Measurements from ENCODE around the gene SEPTIN3.

SEPTIN3 gene

DNA sequence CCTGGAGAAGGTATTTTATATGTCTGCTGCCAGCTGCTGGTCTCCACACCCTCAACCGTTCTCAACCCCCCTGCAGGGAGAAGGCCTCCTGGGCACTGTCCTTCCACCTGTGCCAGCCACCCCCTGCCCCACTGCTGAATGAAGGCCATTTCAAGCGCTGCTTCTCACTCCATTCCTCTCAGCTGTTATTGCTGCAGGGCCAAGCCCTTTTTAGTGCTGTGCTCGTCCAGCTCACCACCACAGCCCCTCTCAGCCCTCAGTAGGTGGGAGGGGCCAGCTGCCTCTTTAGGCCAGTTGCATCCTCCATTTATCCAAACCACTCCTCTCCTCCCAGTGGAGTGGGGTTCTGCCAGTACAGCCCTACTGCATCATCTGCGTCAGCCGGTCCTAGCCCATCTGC is 27.6 kb downstream of the SEPTIN3 start:
- H3K4me3 ChIP-seq (ENCODE audit: low read length) = no peak overlapping the region
- no peak for DNase-seq (ENCODE audit: low read depth)
- TF ChIP-seq CTCF (IDR thresholded peaks at IDR 0.05; ENCODE audit: insufficient read depth, low read depth, low read length, missing control alignments) = no peak

DNA sequence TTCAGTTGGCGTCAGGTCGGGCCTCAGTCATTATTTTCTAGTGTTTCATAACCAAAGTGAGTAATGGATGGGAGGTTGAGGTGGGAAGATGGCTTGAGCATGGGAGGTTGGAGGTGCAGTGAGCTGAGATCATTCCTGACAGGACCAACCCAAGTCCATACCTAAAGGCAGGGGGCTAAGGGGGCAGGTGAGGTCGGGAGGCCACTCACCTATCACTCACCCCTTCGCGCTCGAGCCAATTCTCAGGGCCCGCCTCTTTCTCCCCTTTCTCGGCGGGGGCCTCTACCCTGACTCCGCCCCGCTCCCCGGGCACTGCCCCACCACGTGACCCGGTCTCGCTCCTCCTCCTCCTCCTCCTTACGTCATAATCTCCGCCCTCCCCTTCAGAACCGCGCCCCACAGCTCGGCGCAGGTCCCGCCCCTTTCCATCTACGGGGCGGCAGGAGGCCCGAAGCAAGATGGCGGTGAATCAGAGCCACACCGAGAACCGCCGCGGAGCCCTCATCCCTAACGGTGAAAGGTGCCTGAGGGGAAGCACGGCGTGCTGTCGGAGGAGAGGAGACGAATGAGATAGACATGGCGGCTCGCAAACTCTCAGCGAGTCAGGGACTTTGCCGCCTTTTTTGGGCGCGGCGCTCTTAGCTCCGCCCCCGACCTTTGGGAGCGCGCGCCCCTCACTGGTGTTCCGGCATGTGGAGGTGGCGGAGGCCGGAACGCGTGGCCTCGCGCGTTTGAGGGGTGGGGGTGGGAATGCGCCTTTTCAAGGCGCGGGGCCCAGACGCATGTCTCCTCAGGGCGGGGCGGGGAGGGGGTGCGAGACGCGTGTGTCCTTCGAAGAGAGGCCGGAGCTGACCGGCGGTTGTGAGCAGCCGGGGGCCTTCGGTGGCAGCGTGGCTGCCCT is 29.4 kb downstream of the SEPTIN3 start, which contains the start of gene WBP2NL:
Gene WBP2NL (plus strand): TSS at position 428 of the 901 bp plus-strand sequence. CDS start 31 bp downstream, at position 459.
- DNase-seq (ENCODE audit: low read depth) = peak; percentile 83
- peak within 1 kb of the TSS; percentile 60 for H3K4me3 ChIP-seq (ENCODE audit: low read length)
- no peak for TF ChIP-seq CTCF (IDR thresholded peaks at IDR 0.05; ENCODE audit: insufficient read depth, low read depth, low read length, missing control alignments)

- DNase-seq (ENCODE audit: low read depth) = no peak
- TF ChIP-seq CTCF (IDR thresholded peaks at IDR 0.05; ENCODE audit: insufficient read depth, low read depth, low read length, missing control alignments) = no peak
- H3K4me3 ChIP-seq (ENCODE audit: low read length) = no peak overlapping the region
Observed at GRCh38 chr22:42000466-42000865, 31.2 kb downstream of the SEPTIN3 start.

GRCh38 chr22:42001121-42001520 is 31.9 kb downstream of the SEPTIN3 start:
- TF ChIP-seq CTCF (IDR thresholded peaks at IDR 0.05; ENCODE audit: insufficient read depth, low read depth, low read length, missing control alignments) = no peak
- DNase-seq (ENCODE audit: low read depth) = peak; percentile 21
- no peak overlapping the region for H3K4me3 ChIP-seq (ENCODE audit: low read length)

GRCh38 chr22:42001706-42002105 is 32.5 kb downstream of the SEPTIN3 start:
- DNase-seq (ENCODE audit: low read depth) = no peak
- no peak for TF ChIP-seq CTCF (IDR thresholded peaks at IDR 0.05; ENCODE audit: insufficient read depth, low read depth, low read length, missing control alignments)
- no peak overlapping the region for H3K4me3 ChIP-seq (ENCODE audit: low read length)

DNA sequence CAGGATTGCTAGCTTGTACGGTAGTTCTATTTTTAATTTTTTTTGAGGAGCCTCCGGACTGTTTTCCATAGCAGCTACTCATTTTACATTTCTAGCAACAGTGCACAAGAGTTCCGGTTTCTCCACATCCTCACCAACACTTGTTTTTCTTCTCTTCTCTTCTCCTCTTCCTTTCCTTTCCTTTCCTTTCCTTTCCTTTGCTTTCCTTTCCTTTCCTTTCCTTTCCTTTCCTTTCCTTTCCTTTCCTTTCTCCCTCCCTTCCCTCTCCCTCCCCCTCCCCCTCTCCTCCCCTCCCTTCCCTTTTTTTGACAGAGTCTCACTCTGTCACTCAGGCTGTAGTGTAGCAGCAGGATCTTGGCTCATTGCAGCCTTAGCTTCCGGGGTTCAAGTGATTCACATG is 38.7 kb downstream of the SEPTIN3 start:
- no peak for TF ChIP-seq CTCF (IDR thresholded peaks at IDR 0.05; ENCODE audit: insufficient read depth, low read depth, low read length, missing control alignments)
- H3K4me3 ChIP-seq (ENCODE audit: low read length) = no peak overlapping the region
- DNase-seq (ENCODE audit: low read depth) = no peak
